ENCODE data around the gene SEMA3E.
"Not testable (repeated sequence)": the region's sequence is repeated elsewhere in the genome, so short reads cannot be mapped to it uniquely, and the experiment has no call there.

SEMA3E gene

DNA sequence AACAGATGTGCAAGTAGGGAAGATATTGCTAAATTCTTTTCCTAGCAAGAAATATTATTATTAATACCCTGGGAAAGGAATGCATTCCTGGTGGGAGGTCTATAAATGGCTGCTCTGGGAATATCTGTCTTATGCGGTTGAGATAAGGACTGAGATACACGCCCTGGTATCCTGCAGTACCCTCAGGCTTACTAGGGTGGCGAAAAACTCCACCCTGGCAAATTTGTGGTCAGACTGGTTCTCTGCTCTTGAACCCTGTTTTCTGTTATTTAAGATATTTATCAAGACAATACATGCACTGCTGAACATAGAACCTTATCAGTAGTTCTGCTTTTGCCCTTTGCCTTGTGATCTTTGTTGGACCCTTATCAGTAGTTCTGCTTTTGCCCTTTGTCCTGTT is 96.4 kb downstream of the SEMA3E start:
- not testable (repeated sequence) for DNase-seq

- DNase-seq = no peak
These were observed 98.8 kb downstream of the SEMA3E start for GRCh38 chr7:83550100-83550499.

DNA sequence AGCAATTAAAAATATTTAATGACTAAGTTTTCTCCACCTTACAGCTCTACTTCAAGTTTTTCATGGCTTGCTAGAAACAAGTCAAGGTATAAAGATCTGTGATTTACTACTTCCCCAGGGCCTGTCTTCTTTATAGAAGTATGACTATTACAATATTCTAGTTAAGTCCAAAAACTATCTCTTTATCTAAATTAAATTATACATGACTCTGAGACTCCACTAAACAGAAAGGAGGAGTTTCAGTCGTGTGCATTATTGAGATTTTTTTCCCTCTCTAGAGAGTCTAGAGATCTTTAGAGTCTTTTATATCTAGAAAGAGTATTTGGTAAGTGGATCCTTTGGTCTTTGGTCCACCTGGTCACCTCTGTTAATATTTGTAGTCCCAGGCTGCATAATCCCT is 100.7 kb downstream of the SEMA3E start:
- DNase-seq = no peak

- DNase-seq = peak; percentile 85 to 92
These were observed 101.4 kb downstream of the SEMA3E start for GRCh38 chr7:83547526-83547925.

DNA sequence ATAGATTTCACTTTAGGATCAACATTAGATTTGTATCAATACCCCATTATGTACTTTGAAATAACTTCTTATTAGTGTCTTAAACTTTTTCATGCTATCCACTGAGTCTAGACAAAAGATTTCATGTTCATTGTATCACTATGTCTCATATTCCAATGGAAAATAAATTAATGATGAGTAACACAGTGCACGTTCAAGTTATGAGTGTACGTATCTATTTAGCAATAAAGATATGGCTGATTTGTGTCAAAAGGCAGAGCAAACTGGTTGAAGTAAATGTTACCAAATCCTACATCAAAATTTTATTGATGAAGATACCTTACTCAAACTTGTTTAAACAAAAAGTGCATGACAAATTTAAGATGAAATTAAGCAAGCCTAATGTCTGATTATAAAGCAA is 102.4 kb downstream of the SEMA3E start:
- no peak for DNase-seq

- DNase-seq = no peak
These were observed 107.6 kb downstream of the SEMA3E start for GRCh38 chr7:83541187-83541960.

- no peak for DNase-seq
These were observed 114.5 kb downstream of the SEMA3E start for GRCh38 chr7:83534488-83534887.

DNA sequence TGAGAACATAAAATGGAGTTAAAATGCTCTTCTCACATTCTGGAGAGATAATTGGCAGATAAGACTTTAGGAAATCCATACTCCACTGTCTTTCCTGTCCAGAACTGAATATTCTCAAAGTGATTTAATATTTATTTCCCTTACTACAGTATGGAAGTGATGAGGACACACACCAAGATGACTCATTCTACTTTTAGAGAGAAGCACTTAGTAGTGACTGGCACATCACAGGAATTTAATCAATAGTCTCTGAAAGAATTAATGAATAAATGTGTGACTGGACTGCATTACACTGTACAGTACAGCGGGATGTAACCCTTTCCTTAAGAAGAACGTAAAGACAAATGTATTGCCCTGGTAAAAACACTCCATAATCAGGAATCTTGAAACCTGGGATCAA is 116.7 kb downstream of the SEMA3E start:
- no peak for DNase-seq

GRCh38 chr7:83531766-83532165 is 117.2 kb downstream of the SEMA3E start:
- no peak for DNase-seq

DNA sequence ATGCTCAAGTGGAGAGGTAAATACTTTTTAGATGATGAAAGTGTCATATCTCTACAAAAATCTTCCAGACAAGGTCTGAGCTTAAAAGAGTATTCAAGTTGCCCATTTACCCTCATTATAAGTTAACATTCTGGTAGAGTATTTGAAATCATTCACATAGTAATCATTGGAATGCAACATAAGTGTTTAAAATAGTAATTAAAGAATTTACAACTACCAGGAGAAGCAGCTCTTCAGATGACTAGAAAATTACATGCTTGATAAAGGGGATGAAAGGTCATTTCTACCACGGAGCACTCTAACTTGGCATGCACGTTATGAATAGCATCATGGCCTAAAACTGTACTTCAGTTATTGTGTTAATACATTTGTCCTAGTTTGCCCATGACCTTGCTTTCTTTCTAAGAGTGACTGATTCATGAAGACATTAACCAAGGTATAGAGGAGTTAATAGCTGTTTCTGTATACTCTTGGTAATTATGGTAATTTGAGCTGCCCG is 120.0 kb downstream of the SEMA3E start:
- no peak for DNase-seq

DNA sequence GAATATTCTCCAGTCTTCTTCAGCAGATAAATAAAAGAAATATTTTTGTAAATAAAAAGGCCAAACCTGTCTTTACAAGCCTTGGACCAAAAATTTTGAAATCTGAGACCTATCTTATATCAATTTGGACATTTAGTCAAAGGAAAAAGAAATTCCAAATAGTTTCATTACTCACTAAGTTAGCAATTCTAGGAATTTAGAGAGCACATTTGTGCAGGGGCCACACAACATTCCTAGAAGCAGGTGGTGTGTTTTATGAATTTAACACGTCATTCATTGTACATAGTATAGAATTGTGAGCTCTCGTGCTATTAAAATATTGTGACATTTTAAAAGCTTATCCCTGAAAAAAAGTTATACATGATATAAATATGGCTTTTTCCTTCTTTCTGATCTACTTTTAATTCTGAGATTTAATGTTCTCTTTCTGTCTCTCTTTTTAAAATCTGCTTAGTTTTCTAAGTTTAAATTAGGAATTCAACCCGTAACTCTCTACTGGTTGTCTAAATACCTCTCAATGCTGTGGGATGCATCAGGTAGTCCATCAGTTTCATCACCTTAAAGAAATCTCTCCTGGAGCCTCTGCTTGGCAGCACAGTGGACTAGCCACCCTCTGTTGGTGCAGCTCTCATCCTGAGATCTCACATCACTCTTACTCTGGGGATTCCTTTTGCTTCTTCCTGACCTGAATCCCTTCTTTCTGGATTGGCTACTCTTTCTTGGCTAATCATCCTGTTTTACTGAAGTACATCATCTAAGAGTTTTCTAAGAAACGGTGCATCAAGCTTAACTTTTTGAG is 124.5 kb downstream of the SEMA3E start:
- DNase-seq = no peak

DNA sequence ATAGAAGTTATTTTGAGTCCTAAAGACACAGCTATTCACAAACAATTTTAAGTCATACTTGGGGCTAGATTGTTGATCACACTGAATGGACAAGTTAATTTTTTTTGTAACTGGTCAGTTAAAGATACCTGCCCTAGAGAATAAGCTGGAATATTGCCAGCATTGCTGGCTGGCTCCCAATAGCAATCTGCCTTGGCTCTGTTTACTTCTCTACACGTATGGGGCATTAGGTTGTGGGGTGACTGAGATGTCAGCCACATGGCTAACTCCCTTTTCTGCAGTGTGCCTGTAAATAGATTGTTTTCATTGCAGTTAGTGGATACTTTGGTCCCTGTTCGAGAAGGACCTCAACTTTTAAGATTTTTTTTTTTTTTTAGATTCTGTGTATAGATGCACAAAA is 128.2 kb downstream of the SEMA3E start:
- peak in 1 of 2 experiments; percentile 15 for DNase-seq

DNA sequence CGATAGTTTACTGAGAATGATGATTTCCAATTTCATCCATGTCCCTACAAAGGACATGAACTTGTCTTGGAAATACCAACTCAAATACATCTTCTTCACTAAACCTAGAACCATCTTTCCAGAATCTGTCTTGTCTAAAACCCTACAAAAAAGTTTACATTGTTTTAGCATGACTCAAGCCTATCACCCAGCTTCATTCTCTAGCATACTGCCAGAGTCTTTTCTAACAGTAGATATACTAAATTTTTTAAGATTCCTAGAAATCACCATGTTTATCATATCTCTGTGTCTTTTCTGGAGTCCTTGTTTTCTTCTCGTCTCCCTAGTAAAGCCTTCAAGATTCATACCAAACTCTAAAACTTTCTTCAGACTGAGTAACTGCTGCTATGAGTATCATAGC is 129.7 kb downstream of the SEMA3E start:
- no peak for DNase-seq

DNA sequence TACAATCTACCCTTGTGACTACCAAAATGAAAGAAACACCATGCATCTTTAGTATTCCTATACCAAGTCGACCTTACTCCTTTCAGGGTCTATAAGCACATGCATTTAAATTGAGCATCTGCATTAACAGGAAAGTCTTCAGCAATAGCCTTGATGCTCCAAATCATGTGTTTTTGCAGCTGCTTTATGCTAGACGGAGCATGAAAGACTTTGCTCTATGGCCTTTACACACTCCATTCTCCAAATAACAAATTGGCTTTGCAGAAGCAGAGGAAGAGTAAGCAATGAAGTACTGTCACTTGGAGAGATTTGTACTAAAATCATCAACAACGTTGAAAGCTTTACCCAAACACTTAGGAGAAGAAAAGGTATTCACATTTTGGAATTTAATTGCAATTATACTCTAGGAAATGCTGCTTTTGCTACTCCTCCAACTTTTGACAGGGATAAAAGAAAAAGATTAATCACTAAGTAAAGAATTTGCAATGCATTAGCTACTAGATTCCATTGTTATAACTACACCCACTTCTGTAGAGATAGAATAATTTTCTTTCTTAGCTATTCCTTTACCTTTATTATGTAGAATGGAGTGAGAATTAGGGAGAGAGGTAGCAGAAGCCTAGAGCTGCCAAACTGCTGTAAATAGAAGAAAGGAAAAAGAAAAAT is 131.8 kb downstream of the SEMA3E start:
- DNase-seq = peak; percentile 69 to 84

DNA sequence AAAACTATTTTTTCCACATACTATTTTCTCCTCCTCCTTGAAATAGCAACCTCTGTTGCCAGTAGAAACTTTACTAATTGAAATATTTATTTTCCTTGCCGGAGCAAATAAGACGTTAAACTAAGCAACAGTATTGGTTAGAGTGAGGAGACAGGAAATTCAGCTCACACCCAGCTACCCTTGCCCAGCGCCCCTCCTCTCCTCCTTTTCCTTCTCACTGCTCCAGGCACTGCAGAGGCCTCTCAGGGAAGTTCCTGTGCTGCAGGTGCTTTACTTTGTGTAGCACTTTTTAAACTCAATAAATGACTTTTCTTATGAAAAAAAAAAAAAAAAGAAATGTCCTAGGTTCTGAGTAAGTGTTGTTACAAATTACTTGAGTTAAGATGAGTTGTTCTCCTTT is 134.0 kb downstream of the SEMA3E start:
- DNase-seq = no peak

DNA sequence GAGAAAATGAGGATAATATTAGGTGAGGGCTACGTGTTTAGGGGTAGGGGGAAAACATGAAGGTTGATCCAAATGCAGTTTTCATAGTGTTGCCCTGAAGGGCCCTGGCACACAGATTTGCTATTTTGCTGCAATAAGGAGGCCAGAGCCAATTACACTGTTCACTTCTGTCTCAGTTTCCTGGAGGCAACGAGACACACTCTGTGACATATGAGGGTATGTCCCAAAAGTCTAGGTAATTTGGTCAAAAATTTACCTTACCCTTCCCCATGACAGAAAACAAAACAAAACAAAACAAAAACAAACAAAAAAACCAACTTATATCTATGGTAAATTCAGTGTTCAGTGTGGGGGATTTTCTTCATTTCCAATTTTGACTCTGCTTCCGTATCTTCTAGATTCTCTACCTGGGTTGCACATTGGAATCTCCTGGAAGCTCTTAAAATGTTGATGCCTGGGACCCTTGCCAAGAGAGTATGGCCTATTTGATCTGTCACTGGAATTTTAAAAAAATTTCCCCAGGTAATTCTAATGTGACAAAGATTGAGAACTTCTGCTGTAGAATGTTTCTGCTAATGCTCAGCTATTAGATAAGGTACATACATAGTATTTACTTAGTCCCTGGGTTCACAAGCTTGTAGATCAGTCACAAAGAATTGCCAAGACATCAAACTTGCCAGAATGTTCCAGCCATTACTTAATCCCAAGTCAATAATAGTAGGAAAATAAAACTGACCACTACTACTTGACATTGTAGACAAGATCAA is 139.5 kb downstream of the SEMA3E start:
- no peak for DNase-seq

GRCh38 chr7:83504330-83504729 is 144.6 kb downstream of the SEMA3E start:
- no peak for DNase-seq

DNA sequence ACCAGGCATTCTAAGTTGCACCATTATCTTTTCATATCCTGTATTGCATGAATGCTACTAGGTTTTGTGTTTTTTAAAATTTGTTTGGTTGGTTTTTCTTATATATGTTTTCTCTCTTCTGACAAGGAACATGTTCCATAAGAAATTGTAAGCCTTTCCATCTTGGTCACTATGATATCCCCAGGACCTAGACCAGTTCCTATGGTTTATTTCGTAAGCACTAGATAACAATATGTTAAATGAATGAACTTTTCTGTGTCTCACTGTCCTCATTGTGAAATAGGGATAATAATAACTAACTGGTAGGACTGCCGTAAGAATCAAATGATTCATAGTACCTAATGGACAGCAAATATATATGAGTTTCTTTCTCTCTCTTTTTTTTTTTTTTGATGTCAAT is 146.3 kb downstream of the SEMA3E start:
- DNase-seq = no peak

GRCh38 chr7:83494683-83495082 is 154.3 kb downstream of the SEMA3E start:
- no peak for DNase-seq

GRCh38 chr7:83492802-83493201 is 156.1 kb downstream of the SEMA3E start:
- no peak for DNase-seq

DNA sequence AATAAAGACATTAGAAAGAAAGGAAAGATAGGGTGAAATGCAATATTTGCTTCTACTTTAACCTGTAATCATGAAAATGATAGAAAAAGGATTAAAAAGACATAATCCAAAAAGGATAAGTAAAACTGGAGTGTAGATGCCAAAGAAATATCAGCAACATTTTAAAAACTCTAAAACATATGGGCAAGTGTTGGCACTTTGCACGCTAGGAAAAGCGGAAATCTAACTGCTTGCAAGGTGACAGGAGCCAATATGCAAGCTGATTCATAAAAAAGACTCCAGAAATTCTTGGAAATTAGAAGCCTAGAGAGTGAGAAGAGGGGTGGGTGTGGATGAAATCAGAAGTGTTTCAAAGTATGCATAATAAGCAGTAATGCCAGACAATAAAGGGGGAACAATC is 161.1 kb downstream of the SEMA3E start:
- no peak for DNase-seq

- DNase-seq = no peak
These were observed 162.0 kb downstream of the SEMA3E start for GRCh38 chr7:83486957-83487356.

DNA sequence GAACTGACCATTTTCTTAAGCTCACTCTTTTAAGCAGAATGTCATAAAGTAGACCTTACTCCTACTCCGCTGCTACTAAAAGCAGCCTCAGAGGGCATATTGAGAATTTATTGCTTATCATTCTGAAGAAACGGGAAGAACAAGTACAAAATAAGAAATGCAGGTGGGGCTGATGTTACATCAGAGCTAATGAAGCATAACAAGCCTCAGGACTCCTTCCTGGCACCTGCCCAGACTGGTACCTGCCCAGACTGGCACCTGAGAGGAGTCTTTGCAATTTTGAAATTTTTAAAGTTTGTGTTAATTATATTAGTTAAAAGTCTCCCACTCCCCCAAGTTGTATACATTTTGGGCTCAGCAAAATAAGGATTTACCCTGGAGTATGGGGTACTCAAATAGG is 162.4 kb downstream of the SEMA3E start:
- no peak for DNase-seq
